HCT116 (cell line): Measurements from ENCODE around the gene ZNF189. TPM values are rescaled to one million over a fixed set of nuclear protein-coding genes. Genes with fewer than 3 reads are reported as not detected.

Experiments
- ATAC-seq: fragments of 200-7000 bp; cut with Tn5 transposase; 2 replicates; pipeline ENCODE4 v1.9.1; 2020; ENCODE audit warnings: mild to moderate bottlenecking, moderate library complexity
- BruUV-seq: library from RNA; stranded (reverse); fragments of 400-500 nt; replicated peaks from 2 replicates; lab custom pipeline; 2021; lab: Mats Ljungman, UMichigan
- CTCF ChIA-PET: fragments of 300-600 bp; sonication (Branson Sonifier 250); formaldehyde crosslinking; loops from one replicate; lab custom pipeline; 2021; ENCODE audit warnings: antibody characterized with exemption; lab: Charles Lee
- POLR2A ChIA-PET: fragments of 300-600, 350-600 bp; sonication (Branson Sonifier 250); formaldehyde crosslinking; loops from one replicate; lab custom pipeline; 2021; ENCODE audit warnings: antibody characterized with exemption; lab: Charles Lee
- RAD21 ChIA-PET, 2 experiments: fragments of 300-600 bp; sonication (Branson Sonifier 250); formaldehyde crosslinking; loops; one replicate each; lab custom pipeline; 2023; ENCODE audit warnings: low total read pairs in 2 of 2; ENCODE audit not compliant: uncharacterized antibody in 2 of 2, unreplicated experiment in 2 of 2, low non-redundant PET in 1 of 2; lab: Charles Lee
- DNase-seq: peaks from one replicate; pipeline ENCODE4 v3.0.0-alpha.2; 2010; ENCODE audit warnings: low read depth, low spot score
- H2AFZ ChIP-seq: fragments of 200-600 bp; shearing (Covaris generic), sonication (generic); 2 replicates; pipeline ENCODE4 v1.6.1; 2017; ENCODE audit warnings: low read depth, mixed run types, mixed read lengths, antibody characterized with exemption, low read length; ENCODE audit not compliant: poor library complexity, severe bottlenecking
- H3K27ac ChIP-seq: 2 replicates; pipeline ENCODE4 v1.5.1; 2012; ENCODE audit warnings: low read depth, low read length
- H3K27me3 ChIP-seq: fragments of 200-600 bp; sonication (generic); 2 replicates; pipeline ENCODE4 v1.6.1; 2016; ENCODE audit warnings: mixed run types, low read length, mixed read lengths; ENCODE audit not compliant: insufficient read depth
- H3K36me3 ChIP-seq, 2 experiments: fragments of 200-500 bp in 1 of 2; fragments of 200-600 bp in 1 of 2; sonication (Bioruptor generic) in 1 of 2; sonication (generic) in 1 of 2; 2 replicates each; pipeline versions ENCODE4 v1.5.1 to v1.6.1; 2014 to 2016; ENCODE audit warnings: low read length in 2 of 2, inconsistent platforms in 1 of 2, mixed read lengths in 1 of 2, mixed run types in 1 of 2; ENCODE audit not compliant: insufficient read depth in 2 of 2, control insufficient read depth in 1 of 2
- H3K4me1 ChIP-seq, 2 experiments: fragments of 200-600 bp in 1 of 2; sonication (generic) in 1 of 2; 2 replicates each; pipeline versions ENCODE4 v1.5.1 to v1.6.1; 2012 to 2017; ENCODE audit warnings: low read length in 2 of 2, inconsistent platforms in 1 of 2, mild to moderate bottlenecking in 1 of 2, mixed read lengths in 1 of 2, mixed run types in 1 of 2, moderate library complexity in 1 of 2; ENCODE audit not compliant: insufficient read depth in 2 of 2, control insufficient read depth in 1 of 2
- H3K4me2 ChIP-seq: fragments of 200-600 bp; sonication (generic); 2 replicates; pipeline ENCODE4 v1.6.1; 2017; ENCODE audit warnings: mixed run types, low read length, mixed read lengths
- H3K4me3 ChIP-seq, 2 experiments: fragments of 200-600 bp in 1 of 2; sonication (generic) in 1 of 2; replicated peaks in 1 of 2; 2 replicates each; pipeline ENCODE4 v1.5.1; 2011 to 2016; ENCODE audit warnings: low read length in 2 of 2, control low read depth in 1 of 2, low read depth in 1 of 2, mild to moderate bottlenecking in 1 of 2, mixed read lengths in 1 of 2, mixed run types in 1 of 2
- H3K79me2 ChIP-seq: fragments of 200-600 bp; sonication (generic); 2 replicates; pipeline ENCODE4 v1.6.1; 2017; ENCODE audit warnings: mild to moderate bottlenecking, mixed run types, low read length, moderate library complexity, mixed read lengths; ENCODE audit not compliant: insufficient read depth
- H3K9ac ChIP-seq: fragments of 200-600 bp; sonication (generic); 2 replicates; pipeline ENCODE4 v1.6.1; 2016; ENCODE audit warnings: low read length, mixed read lengths
- H3K9me2 ChIP-seq: fragments of 200-600 bp; sonication (generic), shearing (Covaris generic); 2 replicates; pipeline ENCODE4 v1.6.1; 2017; ENCODE audit warnings: mixed run types, mild to moderate bottlenecking, moderate library complexity; ENCODE audit not compliant: insufficient read depth
- H3K9me3 ChIP-seq, 2 experiments: fragments of 200-500 bp in 1 of 2; fragments of 200-600 bp in 1 of 2; sonication (Bioruptor generic) in 1 of 2; sonication (generic) in 1 of 2; 2 replicates each; pipeline ENCODE4 v1.6.1; 2014 to 2017; ENCODE audit warnings: low read length in 2 of 2, mixed read lengths in 2 of 2, inconsistent platforms in 1 of 2, low read depth in 1 of 2, mild to moderate bottlenecking in 1 of 2, mixed run types in 1 of 2, moderate library complexity in 1 of 2; ENCODE audit not compliant: control insufficient read depth in 1 of 2, insufficient read depth in 1 of 2
- H4K20me1 ChIP-seq: fragments of 200-600 bp; sonication (generic), shearing (Covaris generic); 2 replicates; pipeline ENCODE4 v1.6.1; 2017; ENCODE audit warnings: mixed run types, mild to moderate bottlenecking, moderate library complexity; ENCODE audit not compliant: insufficient read depth
- ATF3 ChIP-seq: IDR thresholded peaks from 2 replicates; pipeline ENCODE4 v1.6.1; 2012
- CBX3 ChIP-seq: IDR thresholded peaks from 2 replicates; pipeline ENCODE4 v1.6.1; 2012; ENCODE audit warnings: low read depth
- CEBPB ChIP-seq: IDR thresholded peaks from 2 replicates; pipeline ENCODE4 v1.6.1; 2012; ENCODE audit warnings: low read depth
- CTCF ChIP-seq, 3 experiments: fragments of 200-600 bp in 1 of 3; sonication (generic) in 1 of 3; IDR thresholded peaks in 2 of 3; conservative IDR thresholded peaks in 1 of 3; 2 replicates each; pipeline ENCODE4 v1.5.1; 2012 to 2017; ENCODE audit warnings: low read depth in 2 of 3, low read length in 2 of 3, antibody characterized with exemption in 1 of 3, borderline replicate concordance in 1 of 3, control low read depth in 1 of 3, mild to moderate bottlenecking in 1 of 3, mixed read lengths in 1 of 3, mixed run types in 1 of 3, moderate library complexity in 1 of 3; ENCODE audit not compliant: insufficient read depth in 1 of 3
- EGR1 ChIP-seq: IDR thresholded peaks from 2 replicates; pipeline ENCODE4 v1.6.1; 2012; ENCODE audit warnings: low read depth
- ELF1 ChIP-seq: IDR thresholded peaks from 2 replicates; pipeline ENCODE4 v1.6.1; 2012; ENCODE audit warnings: low read depth, borderline replicate concordance
- EZH2 ChIP-seq: fragments of 200-600 bp; sonication (generic); IDR thresholded peaks from 2 replicates; pipeline ENCODE4 v1.6.1; 2017; ENCODE audit warnings: antibody characterized with exemption, mixed run types
- EZH2phosphoT487 ChIP-seq: fragments of 200-600 bp; IDR thresholded peaks from 2 replicates; pipeline ENCODE4 v1.6.1; 2018; ENCODE audit warnings: antibody characterized with exemption, borderline replicate concordance
- FOSL1 ChIP-seq: IDR thresholded peaks from 2 replicates; pipeline ENCODE4 v1.6.1; 2012; ENCODE audit warnings: low read depth
- JUND ChIP-seq: IDR thresholded peaks from 2 replicates; pipeline ENCODE4 v1.6.1; 2012
- MAX ChIP-seq: IDR thresholded peaks from 2 replicates; pipeline ENCODE4 v1.6.1; 2012
- POLR2A ChIP-seq: IDR thresholded peaks from 2 replicates; pipeline ENCODE4 v1.7.0; 2011; ENCODE audit warnings: borderline replicate concordance; ENCODE audit not compliant: insufficient read depth, insufficient read length; ENCODE audit errors: extremely low read depth
- POLR2AphosphoS5 ChIP-seq: IDR thresholded peaks from 2 replicates; pipeline ENCODE4 v1.6.1; 2011; ENCODE audit warnings: mild to moderate bottlenecking, low read depth, low read length, moderate library complexity
- RAD21 ChIP-seq: IDR thresholded peaks from 2 replicates; pipeline ENCODE4 v1.6.1; 2012; ENCODE audit warnings: low read depth, mild to moderate bottlenecking
- SIN3A ChIP-seq: IDR thresholded peaks from 2 replicates; pipeline ENCODE4 v1.6.1; 2012; ENCODE audit warnings: low read depth
- SP1 ChIP-seq: IDR thresholded peaks from 2 replicates; pipeline ENCODE4 v1.6.1; 2012; ENCODE audit warnings: low read depth
- TCF7L2 ChIP-seq: IDR thresholded peaks from 2 replicates; pipeline ENCODE4 v1.7.0; 2011; ENCODE audit warnings: borderline replicate concordance, inconsistent platforms; ENCODE audit not compliant: insufficient read depth, insufficient read length; ENCODE audit errors: extremely low read depth
- YY1 ChIP-seq: IDR thresholded peaks from 2 replicates; pipeline ENCODE4 v1.6.1; 2011; ENCODE audit warnings: low read length, low read depth, moderate library complexity, mild to moderate bottlenecking; ENCODE audit not compliant: insufficient replicate concordance; ENCODE audit errors: extremely low read depth
- ZBTB33 ChIP-seq: IDR thresholded peaks from 2 replicates; pipeline ENCODE4 v1.6.1; 2011; ENCODE audit warnings: mild to moderate bottlenecking, low read length, moderate library complexity; ENCODE audit not compliant: insufficient replicate concordance; ENCODE audit errors: extremely low read depth
- ZFX ChIP-seq: fragments of 450-650 bp; IDR thresholded peaks from 2 replicates; pipeline ENCODE4 v1.6.1; 2017
- ZNF274 ChIP-seq: fragments of 200-500 bp; sonication (Bioruptor generic); IDR thresholded peaks from 2 replicates; pipeline ENCODE4 v1.6.1; 2014; ENCODE audit warnings: mild to moderate bottlenecking, low read depth, low read length, inconsistent platforms
- intact Hi-C: fragments of 100-400 bp; cut with micrococcal nuclease; formaldehyde crosslinking; loops from 2 replicates; pipeline ENCODE4 v1.10.0; 2022
- total RNA-seq: library from RNA; stranded (reverse); gene quantifications from one replicate; pipeline ENCODE4 v1.2.1, GENCODE V29; 2021; ENCODE audit not compliant: unreplicated experiment

ZNF189 gene
- total RNA-seq, 1 experiment from 2014 or later = 10.6 TPM

- TF ChIP-seq EZH2phosphoT487 = no peak
- TF ChIP-seq EZH2 = no peak
- TF ChIP-seq FOSL1 = no peak
- TF ChIP-seq EGR1 = no peak
- TF ChIP-seq RAD21 = no peak
- no peak for TF ChIP-seq SP1
- TF ChIP-seq ATF3 = no peak
- TF ChIP-seq ZFX = no peak
- TF ChIP-seq CEBPB = no peak
- TF ChIP-seq TCF7L2 = no peak
- no peak for TF ChIP-seq SIN3A
Measured at GRCh38 chr9:101451498-101451897, 52.8 kb downstream of the ZNF189 start (continued).

GRCh38 chr9:101453776-101454570 lies 55.3 kb downstream of the ZNF189 start:
- no peak overlapping the region for H3K9ac ChIP-seq
- H3K27ac ChIP-seq = no peak overlapping the region
- H3K79me2 ChIP-seq = no peaks in the 10 kb centered on the region
- H3K36me3 ChIP-seq = no peaks in the 10 kb centered on the region
- ATAC-seq (no peak), DNase-seq (no peak)
- H3K9me3 ChIP-seq = no peaks in the 10 kb centered on the region
- no peak overlapping the region for H3K4me2 ChIP-seq
- ChIA-PET POLR2A (no interaction called here), RAD21 (no interaction called here)
- H2AFZ ChIP-seq = no peak overlapping the region
- no TSS peak for BruUV-seq
- no peaks in the 10 kb centered on the region for H3K9me2 ChIP-seq
- H3K27me3 ChIP-seq = no peaks in the 10 kb centered on the region
- H4K20me1 ChIP-seq = no peaks in the 10 kb centered on the region
- no peak for TF ChIP-seq SIN3A
- TF ChIP-seq POLR2A = no peak
- no peak for TF ChIP-seq SP1
- no peak for TF ChIP-seq ELF1
- TF ChIP-seq POLR2AphosphoS5 = no peak
- TF ChIP-seq TCF7L2 = no peak
- no peak for TF ChIP-seq CTCF (IDR thresholded peaks at IDR 0.05 in 2 of 3, conservative IDR thresholded peaks at IDR 0.05 in 1 of 3; ENCODE audit: borderline replicate concordance in 1 of 3, insufficient read depth in 1 of 3, low read depth in 2 of 3, low read length in 2 of 3)
- no peak for TF ChIP-seq YY1
- TF ChIP-seq JUND = no peak
- no peak for TF ChIP-seq CBX3
- no peak for TF ChIP-seq RAD21
- no peak for TF ChIP-seq EGR1
- no peak for TF ChIP-seq ATF3
- no peak for TF ChIP-seq ZNF274
- no peak for TF ChIP-seq MAX
- TF ChIP-seq ZFX = no peak
- no peak for TF ChIP-seq ZBTB33
- TF ChIP-seq, all 23 proteins: peak for 0
- CTCF ChIA-PET = no interaction called here
- Histone ChIP-seq H3K4me1 (peaks cover 0 to 13% of the 10 kb centered on the region in 2 experiments; a peak in 3 of 4 replicates), H3K4me3 (no peak overlapping the region)
- intact Hi-C loops = no loop called here
